ENCODE measurements around the gene MYOCD. TPM values are rescaled to one million over a fixed set of nuclear protein-coding genes. Genes with fewer than 3 reads are reported as not detected.

MYOCD gene
- total RNA-seq, 1 experiment from 2014 or later, result 1.2 TPM

DNA sequence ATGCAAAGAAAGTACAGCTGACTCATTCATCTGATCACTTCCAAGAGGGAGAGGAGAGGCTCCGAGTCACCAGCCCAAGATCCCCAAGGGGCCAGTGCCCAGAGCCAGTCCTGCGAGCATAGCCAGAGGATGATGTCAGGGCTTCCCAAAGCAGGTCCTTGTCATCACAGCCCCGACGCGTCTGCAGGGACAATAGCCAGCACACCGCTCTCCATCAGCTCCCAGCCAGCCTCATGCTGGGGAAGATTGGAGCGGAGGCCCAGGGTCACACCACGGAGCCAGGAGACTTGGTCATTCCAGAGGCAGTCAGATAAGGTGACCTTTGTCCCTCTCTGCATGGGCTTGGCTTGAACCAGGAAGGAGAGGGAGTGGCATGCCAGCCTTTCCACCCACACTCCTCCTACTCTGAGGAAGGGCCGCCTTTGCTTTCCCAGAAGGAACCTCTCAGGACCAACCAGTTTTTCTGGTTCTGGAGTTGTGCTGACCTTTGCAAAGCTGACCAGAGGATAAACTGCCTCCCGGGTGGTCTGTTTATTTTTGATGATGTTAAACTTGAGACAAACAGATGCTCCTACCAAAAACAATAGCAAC is 65.3 kb downstream of the MYOCD start:
- Mint-ChIP-seq H3K27ac (peak overlapping the region; percentile 42), H3K27me3 (ENCODE audit: low read depth) (no peaks in the 10 kb centered on the region), H3K4me3 (no peak overlapping the region), H3K4me1 (peaks cover 24% of the 10 kb centered on the region), H3K36me3 (no peaks in the 10 kb centered on the region), H3K9me3 (no peaks in the 10 kb centered on the region)
- ChIA-PET POLR2A (no interaction called here), CTCF (interaction anchor here (0.8 to 3.6 kb wide), 2 partner anchors 9 to 11 kb away, joined by 4 to 28 read pairs; no protein-coding TSS in a partner anchor)
- DNase-seq (ENCODE audit: low spot score) (peak; percentile 24), ATAC-seq (peak; percentile 95)
- no peak for TF ChIP-seq NR1H2 (CRISPR knock-in tag; IDR thresholded peaks at IDR 0.05)
- no peak for TF ChIP-seq ZNF423 (CRISPR knock-in tag; IDR thresholded peaks at IDR 0.05)
- TF ChIP-seq PRRX2 (CRISPR knock-in tag; IDR thresholded peaks at IDR 0.05), result no peak
- TF ChIP-seq MXD4 (CRISPR knock-in tag; IDR thresholded peaks at IDR 0.05; ENCODE audit: borderline replicate concordance), result no peak
- no peak for TF ChIP-seq JUN (CRISPR knock-in tag; IDR thresholded peaks at IDR 0.05)
- TF ChIP-seq, protein P1, sequence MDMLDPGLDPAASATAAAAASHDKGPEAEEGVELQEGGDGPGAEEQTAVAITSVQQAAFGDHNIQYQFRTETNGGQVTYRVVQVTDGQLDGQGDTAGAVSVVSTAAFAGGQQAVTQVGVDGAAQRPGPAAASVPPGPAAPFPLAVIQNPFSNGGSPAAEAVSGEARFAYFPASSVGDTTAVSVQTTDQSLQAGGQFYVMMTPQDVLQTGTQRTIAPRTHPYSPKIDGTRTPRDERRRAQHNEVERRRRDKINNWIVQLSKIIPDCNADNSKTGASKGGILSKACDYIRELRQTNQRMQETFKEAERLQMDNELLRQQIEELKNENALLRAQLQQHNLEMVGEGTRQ (CRISPR knock-in tag; IDR thresholded peaks at IDR 0.05), result no peak
- TF ChIP-seq, protein P2, sequence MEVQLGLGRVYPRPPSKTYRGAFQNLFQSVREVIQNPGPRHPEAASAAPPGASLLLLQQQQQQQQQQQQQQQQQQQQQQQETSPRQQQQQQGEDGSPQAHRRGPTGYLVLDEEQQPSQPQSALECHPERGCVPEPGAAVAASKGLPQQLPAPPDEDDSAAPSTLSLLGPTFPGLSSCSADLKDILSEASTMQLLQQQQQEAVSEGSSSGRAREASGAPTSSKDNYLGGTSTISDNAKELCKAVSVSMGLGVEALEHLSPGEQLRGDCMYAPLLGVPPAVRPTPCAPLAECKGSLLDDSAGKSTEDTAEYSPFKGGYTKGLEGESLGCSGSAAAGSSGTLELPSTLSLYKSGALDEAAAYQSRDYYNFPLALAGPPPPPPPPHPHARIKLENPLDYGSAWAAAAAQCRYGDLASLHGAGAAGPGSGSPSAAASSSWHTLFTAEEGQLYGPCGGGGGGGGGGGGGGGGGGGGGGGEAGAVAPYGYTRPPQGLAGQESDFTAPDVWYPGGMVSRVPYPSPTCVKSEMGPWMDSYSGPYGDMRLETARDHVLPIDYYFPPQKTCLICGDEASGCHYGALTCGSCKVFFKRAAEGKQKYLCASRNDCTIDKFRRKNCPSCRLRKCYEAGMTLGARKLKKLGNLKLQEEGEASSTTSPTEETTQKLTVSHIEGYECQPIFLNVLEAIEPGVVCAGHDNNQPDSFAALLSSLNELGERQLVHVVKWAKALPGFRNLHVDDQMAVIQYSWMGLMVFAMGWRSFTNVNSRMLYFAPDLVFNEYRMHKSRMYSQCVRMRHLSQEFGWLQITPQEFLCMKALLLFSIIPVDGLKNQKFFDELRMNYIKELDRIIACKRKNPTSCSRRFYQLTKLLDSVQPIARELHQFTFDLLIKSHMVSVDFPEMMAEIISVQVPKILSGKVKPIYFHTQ (CRISPR knock-in tag; IDR thresholded peaks at IDR 0.05), result no peak
- no peak for TF ChIP-seq ZNF121 (CRISPR knock-in tag; IDR thresholded peaks at IDR 0.05)
- TF ChIP-seq, protein P3, sequence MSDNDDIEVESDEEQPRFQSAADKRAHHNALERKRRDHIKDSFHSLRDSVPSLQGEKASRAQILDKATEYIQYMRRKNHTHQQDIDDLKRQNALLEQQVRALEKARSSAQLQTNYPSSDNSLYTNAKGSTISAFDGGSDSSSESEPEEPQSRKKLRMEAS (CRISPR knock-in tag; IDR thresholded peaks at IDR 0.05), result peak; percentile 15; the same call in 1 of the 2 replicates
- TF ChIP-seq ZNF512 (CRISPR knock-in tag; IDR thresholded peaks at IDR 0.05; ENCODE audit: borderline replicate concordance), result no peak
- TF ChIP-seq NR3C1 (CRISPR knock-in tag; conservative IDR thresholded peaks at IDR 0.05; ENCODE audit: low read depth), result no peak
- 0 out of 2 replicates have a peak, but pooled peaks have one; percentile 32 for TF ChIP-seq ZNF232 (CRISPR knock-in tag; IDR thresholded peaks at IDR 0.05)

DNA sequence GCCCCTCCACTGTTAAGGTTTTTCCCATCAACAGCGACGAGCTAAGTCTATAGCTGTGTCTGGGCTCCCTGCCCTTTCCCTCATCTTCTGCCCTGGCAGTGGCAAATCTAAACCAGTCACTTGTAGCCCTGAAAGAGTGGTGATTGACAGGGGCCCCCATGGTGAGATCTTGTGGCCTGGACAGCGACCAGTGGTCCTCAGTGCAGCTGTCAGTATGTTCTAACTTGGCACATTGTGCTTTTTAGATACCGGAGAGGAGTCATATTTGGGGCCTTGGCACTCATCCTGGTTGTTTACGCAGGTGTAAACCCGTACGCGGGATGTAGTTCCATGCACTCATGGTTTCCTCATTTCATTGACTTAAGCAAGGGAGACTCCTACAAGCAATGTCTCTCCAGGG is 66.1 kb downstream of the MYOCD start:
- Mint-ChIP-seq H3K36me3 (no peaks in the 10 kb centered on the region), H3K27me3 (ENCODE audit: low read depth) (no peaks in the 10 kb centered on the region), H3K4me3 (no peak overlapping the region), H3K9me3 (no peaks in the 10 kb centered on the region), H3K4me1 (peaks cover 24% of the 10 kb centered on the region), H3K27ac (no peak overlapping the region)
- ATAC-seq (no peak), DNase-seq (ENCODE audit: low spot score) (no peak)
- no peak for TF ChIP-seq KAT7 (CRISPR knock-in tag; IDR thresholded peaks at IDR 0.05; ENCODE audit: borderline replicate concordance)
- POLR2A ChIA-PET, result no interaction called here
- CTCF ChIA-PET, result interaction anchor here (3.6 kb wide), 1 partner anchor 10 kb away, joined by 28 read pairs; no protein-coding TSS in a partner anchor

DNA sequence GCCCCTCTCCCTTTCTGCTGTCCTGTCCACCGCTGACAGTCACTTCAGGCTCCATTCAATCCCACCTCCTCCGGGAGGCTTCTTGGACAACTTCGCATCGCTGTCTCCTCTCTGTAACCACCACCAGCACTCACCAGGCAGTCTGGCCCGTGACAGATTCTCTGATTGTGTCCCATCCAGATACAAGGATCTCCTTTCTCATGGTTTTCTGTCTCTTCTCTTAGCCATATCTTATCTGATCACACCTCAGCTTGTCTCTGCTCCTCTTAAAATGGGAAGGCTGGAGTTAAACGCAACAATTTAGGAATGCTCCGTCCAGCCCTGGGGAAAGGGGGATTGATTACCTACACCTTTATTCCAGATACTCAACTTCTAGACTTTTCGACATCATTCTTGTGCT is 66.7 kb downstream of the MYOCD start:
- DNase-seq (ENCODE audit: low spot score) (no peak), ATAC-seq (no peak)
- Mint-ChIP-seq H3K4me3 (no peak overlapping the region), H3K27me3 (ENCODE audit: low read depth) (no peaks in the 10 kb centered on the region), H3K9me3 (no peaks in the 10 kb centered on the region), H3K27ac (no peak overlapping the region), H3K36me3 (no peaks in the 10 kb centered on the region), H3K4me1 (peaks cover 24% of the 10 kb centered on the region)
- ChIA-PET CTCF (interaction anchor here (2.0 to 3.6 kb wide), 2 partner anchors 10 kb away, joined by 9 to 28 read pairs; no protein-coding TSS in a partner anchor), POLR2A (no interaction called here)
- TF ChIP-seq TCF7 (CRISPR knock-in tag; IDR thresholded peaks at IDR 0.05; ENCODE audit: low read depth), result no peak
- no peak for TF ChIP-seq RORB (CRISPR knock-in tag; IDR thresholded peaks at IDR 0.05)
- no peak for TF ChIP-seq CREM (CRISPR knock-in tag; IDR thresholded peaks at IDR 0.05)
- no peak for TF ChIP-seq NFE2L1 (CRISPR knock-in tag; IDR thresholded peaks at IDR 0.05)
- TF ChIP-seq E2F5 (CRISPR knock-in tag; IDR thresholded peaks at IDR 0.05), result no peak
- no peak for TF ChIP-seq ZNF671 (CRISPR knock-in tag; IDR thresholded peaks at IDR 0.05)
- no peak for TF ChIP-seq NFATC4 (CRISPR knock-in tag; IDR thresholded peaks at IDR 0.05)
- no peak for TF ChIP-seq KAT7 (CRISPR knock-in tag; IDR thresholded peaks at IDR 0.05; ENCODE audit: borderline replicate concordance)
- no peak for TF ChIP-seq ZNF281 (CRISPR knock-in tag; IDR thresholded peaks at IDR 0.05)
- TF ChIP-seq, protein P4, sequence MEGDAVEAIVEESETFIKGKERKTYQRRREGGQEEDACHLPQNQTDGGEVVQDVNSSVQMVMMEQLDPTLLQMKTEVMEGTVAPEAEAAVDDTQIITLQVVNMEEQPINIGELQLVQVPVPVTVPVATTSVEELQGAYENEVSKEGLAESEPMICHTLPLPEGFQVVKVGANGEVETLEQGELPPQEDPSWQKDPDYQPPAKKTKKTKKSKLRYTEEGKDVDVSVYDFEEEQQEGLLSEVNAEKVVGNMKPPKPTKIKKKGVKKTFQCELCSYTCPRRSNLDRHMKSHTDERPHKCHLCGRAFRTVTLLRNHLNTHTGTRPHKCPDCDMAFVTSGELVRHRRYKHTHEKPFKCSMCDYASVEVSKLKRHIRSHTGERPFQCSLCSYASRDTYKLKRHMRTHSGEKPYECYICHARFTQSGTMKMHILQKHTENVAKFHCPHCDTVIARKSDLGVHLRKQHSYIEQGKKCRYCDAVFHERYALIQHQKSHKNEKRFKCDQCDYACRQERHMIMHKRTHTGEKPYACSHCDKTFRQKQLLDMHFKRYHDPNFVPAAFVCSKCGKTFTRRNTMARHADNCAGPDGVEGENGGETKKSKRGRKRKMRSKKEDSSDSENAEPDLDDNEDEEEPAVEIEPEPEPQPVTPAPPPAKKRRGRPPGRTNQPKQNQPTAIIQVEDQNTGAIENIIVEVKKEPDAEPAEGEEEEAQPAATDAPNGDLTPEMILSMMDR (IDR thresholded peaks at IDR 0.05), result no peak
